ENCODE measurements around the gene CMTR1. TPM values are rescaled to one million over a fixed set of nuclear protein-coding genes. Genes with fewer than 3 reads are reported as not detected.

Gene CMTR1
- total and polyA plus RNA-seq, 2 donors from 2014 or later, result 17.3 to 35.6 TPM

DNA sequence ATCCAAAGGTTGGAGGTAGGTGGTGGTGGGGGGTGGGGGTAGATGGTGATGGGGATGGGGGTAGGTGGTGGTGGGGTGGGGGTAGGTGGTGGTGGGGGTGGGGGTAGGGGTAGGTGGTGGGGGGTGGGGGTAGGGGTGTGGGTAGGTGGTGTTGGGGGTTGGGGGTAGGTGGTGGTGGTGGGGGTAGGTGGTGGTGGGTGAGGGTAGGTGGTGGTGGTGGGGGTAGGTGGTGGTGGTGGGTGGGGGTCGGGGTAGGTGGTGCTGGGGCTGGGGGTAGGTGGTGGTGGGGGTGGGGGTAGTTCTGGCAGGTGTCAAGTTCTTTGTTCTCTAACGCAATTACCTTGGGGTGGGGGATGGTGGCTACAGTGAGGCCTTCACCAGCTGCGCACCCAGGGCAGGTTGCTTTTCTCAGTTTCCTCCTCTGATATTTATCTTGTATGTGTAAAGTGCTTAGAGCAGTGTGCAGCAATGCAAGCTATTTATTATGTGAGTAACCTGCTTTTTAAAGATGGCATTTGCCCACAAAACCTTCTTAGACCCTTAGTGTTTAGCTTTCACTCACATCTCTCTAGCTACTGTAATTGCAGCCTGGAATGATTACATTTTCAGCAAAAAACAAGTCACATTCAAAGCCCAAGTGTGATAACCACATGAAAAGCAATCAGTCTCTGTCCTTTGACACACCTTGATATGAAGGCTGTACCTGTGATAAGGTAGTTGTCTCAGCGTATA lies 74.8 kb downstream of the CMTR1 start:
- Histone ChIP-seq H3K4me1 (ENCODE audit: control insufficient read depth in 2 of 3, insufficient read depth in 2 of 3, low read depth in 1 of 3, low read length in 3 of 3) (no peaks in the 10 kb centered on the region), H3K9ac (ENCODE audit: low read length in 3 of 3) (no peak overlapping the region), H3K9me3 (ENCODE audit: control insufficient read depth in 2 of 3, insufficient read depth in 1 of 3, low read length in 3 of 3) (no peaks in the 10 kb centered on the region), H3K27me3 (ENCODE audit: control insufficient read depth, insufficient read depth, low read length) (no peaks in the 10 kb centered on the region), H3K4me3 (ENCODE audit: low read length in 3 of 3) (no peak overlapping the region), H3K27ac (ENCODE audit: low read depth in 2 of 2, low read length in 2 of 2) (no peak overlapping the region), H3K36me3 (ENCODE audit: control insufficient read depth in 2 of 3, insufficient read depth in 3 of 3, low read length in 3 of 3) (no peaks in the 10 kb centered on the region)
- TF ChIP-seq, protein P1, sequence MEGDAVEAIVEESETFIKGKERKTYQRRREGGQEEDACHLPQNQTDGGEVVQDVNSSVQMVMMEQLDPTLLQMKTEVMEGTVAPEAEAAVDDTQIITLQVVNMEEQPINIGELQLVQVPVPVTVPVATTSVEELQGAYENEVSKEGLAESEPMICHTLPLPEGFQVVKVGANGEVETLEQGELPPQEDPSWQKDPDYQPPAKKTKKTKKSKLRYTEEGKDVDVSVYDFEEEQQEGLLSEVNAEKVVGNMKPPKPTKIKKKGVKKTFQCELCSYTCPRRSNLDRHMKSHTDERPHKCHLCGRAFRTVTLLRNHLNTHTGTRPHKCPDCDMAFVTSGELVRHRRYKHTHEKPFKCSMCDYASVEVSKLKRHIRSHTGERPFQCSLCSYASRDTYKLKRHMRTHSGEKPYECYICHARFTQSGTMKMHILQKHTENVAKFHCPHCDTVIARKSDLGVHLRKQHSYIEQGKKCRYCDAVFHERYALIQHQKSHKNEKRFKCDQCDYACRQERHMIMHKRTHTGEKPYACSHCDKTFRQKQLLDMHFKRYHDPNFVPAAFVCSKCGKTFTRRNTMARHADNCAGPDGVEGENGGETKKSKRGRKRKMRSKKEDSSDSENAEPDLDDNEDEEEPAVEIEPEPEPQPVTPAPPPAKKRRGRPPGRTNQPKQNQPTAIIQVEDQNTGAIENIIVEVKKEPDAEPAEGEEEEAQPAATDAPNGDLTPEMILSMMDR (IDR thresholded peaks at IDR 0.05; ENCODE audit: borderline replicate concordance, extremely low read depth, insufficient read depth), result no peak
- DNase-seq (no peak), FAIRE-seq (no peak)
- intact Hi-C loops (cut with DNase I), result no loop called here

DNA sequence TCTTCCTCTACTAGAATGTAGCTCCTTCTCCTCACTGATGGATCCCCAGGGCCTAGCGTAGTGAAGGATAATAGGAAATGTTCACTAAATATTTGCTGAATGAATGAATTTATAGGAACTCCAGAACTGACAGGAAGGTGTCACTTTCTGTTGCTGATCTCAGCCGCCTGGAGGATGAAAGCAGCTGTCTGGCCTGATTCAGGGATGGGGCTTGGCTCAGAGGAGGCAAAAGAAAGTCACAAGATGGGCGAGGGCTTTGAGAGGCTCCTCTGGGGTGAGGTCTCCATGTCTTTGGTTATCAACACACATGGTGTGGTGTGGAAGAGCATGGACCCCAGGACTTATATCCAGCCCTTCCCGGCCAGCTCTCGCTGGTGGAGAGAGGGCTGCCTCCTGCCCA lies 78.2 kb downstream of the CMTR1 start:
- no peak overlapping the region for H3K9ac ChIP-seq (ENCODE audit: low read length in 3 of 3)
- FAIRE-seq (no peak), DNase-seq (no peak)
- peaks cover 0 to 6% (median 0%) of the 10 kb centered on the region in 3 donors for H3K4me1 ChIP-seq (ENCODE audit: control insufficient read depth in 2 of 3, insufficient read depth in 2 of 3, low read depth in 1 of 3, low read length in 3 of 3)
- no peak overlapping the region for H3K4me3 ChIP-seq (ENCODE audit: low read length in 3 of 3)
- H3K27me3 ChIP-seq (ENCODE audit: control insufficient read depth, insufficient read depth, low read length), result no peaks in the 10 kb centered on the region
- H3K9me3 ChIP-seq (ENCODE audit: control insufficient read depth in 2 of 3, insufficient read depth in 1 of 3, low read length in 3 of 3), result no peaks in the 10 kb centered on the region
- no peak overlapping the region for H3K27ac ChIP-seq (ENCODE audit: low read depth in 2 of 2, low read length in 2 of 2)
- H3K36me3 ChIP-seq (ENCODE audit: control insufficient read depth in 2 of 3, insufficient read depth in 3 of 3, low read length in 3 of 3), result no peaks in the 10 kb centered on the region
- TF ChIP-seq, protein P1 (IDR thresholded peaks at IDR 0.05; ENCODE audit: borderline replicate concordance, extremely low read depth, insufficient read depth), result no peak
- intact Hi-C loops (cut with DNase I), result no loop called here

DNA sequence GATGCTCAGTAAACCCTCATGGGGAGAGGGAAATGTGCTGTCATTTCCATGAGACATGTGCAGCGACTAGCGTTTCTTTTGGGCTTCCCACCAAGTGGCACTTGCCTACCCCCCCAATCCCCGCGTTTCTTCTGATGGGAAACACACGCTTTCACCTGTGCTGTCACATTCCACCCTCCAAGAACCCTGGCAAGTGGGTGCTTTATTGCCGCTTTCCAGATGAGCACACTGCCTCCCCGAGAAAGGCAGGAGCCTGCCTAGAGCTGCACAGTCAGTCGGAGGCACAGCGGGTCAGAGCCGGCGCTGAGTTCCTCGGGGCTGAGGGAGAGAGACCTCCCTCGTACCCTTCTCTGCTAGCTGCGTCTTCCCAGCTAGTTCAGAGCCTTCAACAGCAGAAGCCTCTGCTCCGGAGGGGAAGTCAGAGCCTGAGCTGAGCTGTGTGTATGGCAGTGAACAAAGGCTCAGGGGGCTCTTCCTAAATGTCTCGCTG lies 78.9 kb downstream of the CMTR1 start:
- Histone ChIP-seq H3K9ac (ENCODE audit: low read length in 3 of 3) (no peak overlapping the region), H3K27me3 (ENCODE audit: control insufficient read depth, insufficient read depth, low read length) (no peaks in the 10 kb centered on the region)
- no peak for FAIRE-seq

More for the DNA sequence above, 78.9 kb downstream of the CMTR1 start:
- peaks cover 0 to 8% (median 0%) of the 10 kb centered on the region in 3 donors for H3K4me1 ChIP-seq (ENCODE audit: control insufficient read depth in 2 of 3, insufficient read depth in 2 of 3, low read depth in 1 of 3, low read length in 3 of 3)
- no peak overlapping the region for H3K4me3 ChIP-seq (ENCODE audit: low read length in 3 of 3)
- TF ChIP-seq, protein P1 (IDR thresholded peaks at IDR 0.05; ENCODE audit: borderline replicate concordance, extremely low read depth, insufficient read depth), result no peak
- no peaks in the 10 kb centered on the region for H3K9me3 ChIP-seq (ENCODE audit: control insufficient read depth in 2 of 3, insufficient read depth in 1 of 3, low read length in 3 of 3)
- no peaks in the 10 kb centered on the region for H3K36me3 ChIP-seq (ENCODE audit: control insufficient read depth in 2 of 3, insufficient read depth in 3 of 3, low read length in 3 of 3)
- H3K27ac ChIP-seq (ENCODE audit: low read depth in 2 of 2, low read length in 2 of 2), result no peak overlapping the region
- DNase-seq, result no peak
- intact Hi-C loops (cut with DNase I), result no loop called here
